SK-N-MC (cell line): ENCODE results near the gene LCP2.
"Not testable (repeated sequence)": the region's sequence is repeated elsewhere in the genome, so short reads cannot be mapped to it uniquely, and the experiment has no call there.

Experiments
- DNase-seq: peaks from one replicate; pipeline ENCODE4 v3.0.0-alpha.2; 2011; ENCODE audit warnings: low read depth, low spot score
- H3K27ac ChIP-seq: fragments of 200-600 bp; sonication (generic); 2 replicates; pipeline ENCODE4 v1.5.1; 2016; ENCODE audit warnings: mixed run types
- H3K36me3 ChIP-seq: fragments of 200-600 bp; sonication (generic); 2 replicates; pipeline ENCODE4 v1.6.1; 2017; ENCODE audit warnings: antibody characterized with exemption, low read length, mixed read lengths; ENCODE audit not compliant: insufficient read depth
- H3K4me3 ChIP-seq: fragments of 200-600 bp; sonication (generic); 2 replicates; pipeline ENCODE4 v1.5.1; 2016
- H3K9ac ChIP-seq: fragments of 200-600 bp; sonication (generic); 2 replicates; pipeline ENCODE4 v1.8.0; 2017; ENCODE audit warnings: mixed run types, mixed read lengths; ENCODE audit not compliant: insufficient read length
- H3K9me3 ChIP-seq: fragments of 200-600 bp; sonication (generic); 2 replicates; pipeline ENCODE4 v1.6.1; 2017; ENCODE audit warnings: low read depth, mild to moderate bottlenecking, antibody characterized with exemption, low read length, moderate library complexity, mixed read lengths
- EZH2 ChIP-seq: fragments of 200-600 bp; sonication (generic); IDR thresholded peaks from one replicate; pipeline ENCODE4 v1.6.1; 2017; ENCODE audit warnings: antibody characterized with exemption
- FOXP2 ChIP-seq: optimal IDR thresholded peaks from 2 replicates; pipeline ENCODE3; 2011; ENCODE audit warnings: mild to moderate bottlenecking, moderate library complexity; ENCODE audit not compliant: insufficient read depth; ENCODE audit errors: extremely low read length, control extremely low read depth
- POLR2AphosphoS5 ChIP-seq: IDR thresholded peaks from 2 replicates; pipeline ENCODE4 v1.6.1; 2012; ENCODE audit warnings: mild to moderate bottlenecking, low read depth, low read length, borderline replicate concordance

LCP2 gene

DNA sequence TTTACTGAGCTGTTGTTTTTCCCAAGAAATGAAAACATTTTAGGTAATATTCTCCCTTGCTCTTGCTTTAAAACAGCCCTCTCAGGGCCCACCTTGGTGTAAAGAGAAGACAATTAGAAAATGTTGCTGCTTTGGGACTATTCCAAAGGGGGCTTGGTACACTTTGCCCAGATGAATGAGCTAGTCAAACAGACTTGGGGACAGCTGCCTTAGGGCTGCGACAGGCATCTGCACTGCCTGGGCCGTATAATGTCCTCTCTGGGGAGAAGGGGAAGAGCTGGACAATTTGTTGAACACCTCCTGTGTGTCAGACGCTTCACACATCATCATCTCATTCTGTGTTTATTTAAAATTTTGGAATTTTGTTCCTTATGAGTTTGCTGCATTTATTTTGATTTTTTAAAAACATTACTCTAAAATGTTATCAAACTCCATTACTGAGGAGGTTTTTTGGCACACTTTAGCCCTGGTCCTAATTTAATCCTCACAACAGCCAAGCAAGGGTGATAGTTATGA is 36.0 kb downstream of the LCP2 start:
- Histone ChIP-seq H3K9ac (no peak overlapping the region), H3K9me3 (no peaks in the 10 kb centered on the region), H3K4me3 (no peak overlapping the region), H3K27ac (no peak overlapping the region), H3K36me3 (no peaks in the 10 kb centered on the region)
- no peak for DNase-seq
- TF ChIP-seq EZH2 (no peak), FOXP2 (no peak), POLR2AphosphoS5 (no peak)

DNA sequence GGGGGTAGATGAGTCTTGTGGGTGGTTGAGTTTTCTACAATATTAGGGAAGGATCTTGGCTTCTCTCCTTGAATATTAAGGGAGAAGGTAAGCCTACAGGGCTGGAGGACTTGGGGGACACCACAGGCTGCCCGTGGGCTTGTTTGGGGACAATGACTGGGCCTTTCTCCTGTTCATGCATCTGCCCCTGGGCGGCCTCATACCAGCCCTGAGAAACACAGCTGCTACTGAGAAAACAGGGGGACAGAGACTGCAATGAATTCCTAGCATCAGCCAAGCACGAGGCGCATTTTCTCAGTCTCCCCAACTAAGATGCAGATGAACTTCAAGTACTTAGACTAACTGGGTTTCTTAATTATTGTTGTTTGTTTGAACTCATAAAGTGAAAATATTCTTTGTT is 40.2 kb downstream of the LCP2 start:
- no peak for TF ChIP-seq POLR2AphosphoS5
- TF ChIP-seq EZH2 = no peak
- TF ChIP-seq FOXP2 = no peak
- no peaks in the 10 kb centered on the region for H3K36me3 ChIP-seq

DNA sequence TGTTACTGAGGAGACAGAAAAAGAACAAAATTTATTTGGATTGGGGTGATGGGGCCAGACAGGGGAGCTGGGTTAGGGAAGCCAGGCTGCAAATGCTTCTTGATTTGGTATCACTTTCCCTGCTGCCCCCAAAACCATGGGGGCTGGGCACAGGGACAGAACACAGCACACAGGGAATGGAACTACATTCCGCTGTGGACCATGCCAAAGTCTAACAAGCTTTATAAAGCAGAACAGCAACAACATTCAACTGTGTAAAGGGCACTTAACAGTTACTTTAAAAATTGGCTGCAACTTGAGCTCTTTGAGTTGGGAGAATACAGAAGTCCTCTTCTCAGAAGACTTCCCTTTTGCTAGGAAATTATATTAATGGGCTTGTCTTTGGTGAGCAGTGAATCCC is 41.0 kb downstream of the LCP2 start:
- Histone ChIP-seq H3K9me3 (no peaks in the 10 kb centered on the region), H3K36me3 (no peaks in the 10 kb centered on the region)
- TF ChIP-seq FOXP2 = no peak
- TF ChIP-seq EZH2 = no peak
- no peak for TF ChIP-seq POLR2AphosphoS5

More for the DNA sequence above, 40.2 kb downstream of the LCP2 start:
- Histone ChIP-seq H3K27ac (no peak overlapping the region), H3K4me3 (no peak overlapping the region), H3K9ac (no peak overlapping the region), H3K9me3 (no peaks in the 10 kb centered on the region)
- DNase-seq = no peak

GRCh38 chr5:170254056-170254455 is 43.5 kb downstream of the LCP2 start:
- Histone ChIP-seq H3K27ac (no peak overlapping the region), H3K9ac (no peak overlapping the region), H3K9me3 (no peaks in the 10 kb centered on the region), H3K36me3 (no peaks in the 10 kb centered on the region), H3K4me3 (no peak overlapping the region)
- no peak for TF ChIP-seq FOXP2
- no peak for TF ChIP-seq EZH2
- TF ChIP-seq POLR2AphosphoS5 = no peak
- no peak for DNase-seq

More for the DNA sequence above, 41.0 kb downstream of the LCP2 start:
- no peak for DNase-seq
- no peak overlapping the region for H3K4me3 ChIP-seq
- H3K27ac ChIP-seq = no peak overlapping the region
- H3K9ac ChIP-seq = no peak overlapping the region

- Histone ChIP-seq H3K36me3 (no peaks in the 10 kb centered on the region), H3K9ac (no peak overlapping the region), H3K27ac (no peak overlapping the region), H3K4me3 (no peak overlapping the region), H3K9me3 (no peaks in the 10 kb centered on the region)
- TF ChIP-seq EZH2 = no peak
- no peak for DNase-seq
These were observed 44.7 kb downstream of the LCP2 start for GRCh38 chr5:170252720-170253350.

DNA sequence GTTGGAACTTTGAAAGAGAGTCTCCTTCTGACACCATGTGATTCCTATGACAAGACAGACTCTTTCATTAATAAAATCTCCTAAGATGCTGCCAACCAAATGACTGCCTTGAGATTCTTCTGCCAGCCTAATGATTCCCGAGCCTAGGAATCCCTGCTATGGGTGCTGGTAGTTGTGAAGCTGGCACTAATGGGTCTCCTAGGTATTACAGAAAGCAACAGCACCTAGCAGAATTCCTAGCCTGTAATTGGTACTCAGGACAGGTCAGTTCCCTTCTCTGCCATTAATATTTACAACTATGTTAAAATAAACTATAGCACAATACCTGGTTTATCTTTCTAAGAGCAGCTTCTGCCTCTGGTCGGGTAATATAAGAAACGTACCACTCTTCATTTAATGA is 45.5 kb downstream of the LCP2 start:
- Histone ChIP-seq H3K4me3 (no peak overlapping the region), H3K27ac (no peak overlapping the region), H3K9me3 (no peaks in the 10 kb centered on the region), H3K36me3 (no peaks in the 10 kb centered on the region), H3K9ac (no peak overlapping the region)
- DNase-seq = no peak
- no peak for TF ChIP-seq EZH2

GRCh38 chr5:170251462-170251861 is 46.1 kb downstream of the LCP2 start:
- Histone ChIP-seq H3K36me3 (no peaks in the 10 kb centered on the region), H3K4me3 (no peak overlapping the region), H3K27ac (no peak overlapping the region), H3K9me3 (no peaks in the 10 kb centered on the region), H3K9ac (no peak overlapping the region)
- TF ChIP-seq FOXP2 (no peak), EZH2 (no peak), POLR2AphosphoS5 (no peak)
- no peak for DNase-seq

- TF ChIP-seq POLR2AphosphoS5 = no peak
- no peaks in the 10 kb centered on the region for H3K36me3 ChIP-seq
These were observed 46.7 kb downstream of the LCP2 start for GRCh38 chr5:170250810-170251317.

DNA sequence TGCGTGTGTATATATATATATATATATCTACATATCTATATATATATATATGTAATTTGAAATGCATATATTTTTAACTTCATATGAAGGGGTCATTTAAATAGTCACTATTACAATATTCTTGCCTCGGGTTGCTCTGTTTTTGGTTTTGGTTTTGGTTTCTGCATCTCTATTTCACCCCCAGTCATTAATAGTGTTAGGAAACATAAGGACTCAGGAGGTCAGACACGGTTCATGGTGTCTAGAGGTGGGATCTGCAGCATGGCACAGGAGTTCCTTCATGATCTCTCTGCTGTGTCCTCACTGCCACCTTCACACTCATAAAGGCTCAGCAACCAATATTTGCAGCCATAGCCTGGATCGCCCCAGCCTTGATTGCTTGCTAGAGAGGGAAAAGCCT is 48.2 kb downstream of the LCP2 start:
- no peaks in the 10 kb centered on the region for H3K9me3 ChIP-seq
- no peak overlapping the region for H3K4me3 ChIP-seq
- DNase-seq = no peak
- no peak for TF ChIP-seq POLR2AphosphoS5
- no peak for TF ChIP-seq FOXP2
- no peak for TF ChIP-seq EZH2
- no peak overlapping the region for H3K9ac ChIP-seq
- no peak overlapping the region for H3K27ac ChIP-seq
- H3K36me3 ChIP-seq = no peaks in the 10 kb centered on the region

More at GRCh38 chr5:170250810-170251317, 46.7 kb downstream of the LCP2 start:
- no peaks in the 10 kb centered on the region for H3K9me3 ChIP-seq
- DNase-seq = no peak
- no peak overlapping the region for H3K9ac ChIP-seq
- H3K4me3 ChIP-seq = no peak overlapping the region
- no peak overlapping the region for H3K27ac ChIP-seq

- H3K9ac ChIP-seq, H3K27ac ChIP-seq, H3K9me3 ChIP-seq, H3K36me3 ChIP-seq, DNase-seq, H3K4me3 ChIP-seq: not testable (repeated sequence)
These were observed 48.7 kb downstream of the LCP2 start for GRCh38 chr5:170248931-170249227.
